ENCODE measurements around the gene ACSBG1.

Gene ACSBG1

GRCh38 chr15:78223396-78224022 is 10.9 kb downstream of the ACSBG1 start:
- DNase-seq (ENCODE audit: low read depth in 2 of 3, low spot score in 1 of 3): no peak

GRCh38 chr15:78222745-78223395 is 11.5 kb downstream of the ACSBG1 start:
- DNase-seq (ENCODE audit: low read depth in 2 of 3, low spot score in 1 of 3): no peak

- DNase-seq (ENCODE audit: low read depth in 2 of 3, low spot score in 1 of 3): no peak
Observed at GRCh38 chr15:78220713-78221112, 13.7 kb downstream of the ACSBG1 start.

- no peak for DNase-seq (ENCODE audit: low read depth in 2 of 3, low spot score in 1 of 3)
Observed at GRCh38 chr15:78216276-78217104, 17.9 kb downstream of the ACSBG1 start.

GRCh38 chr15:78213956-78214355 is 20.4 kb downstream of the ACSBG1 start:
- no peak for DNase-seq (ENCODE audit: low read depth in 2 of 3, low spot score in 1 of 3)

GRCh38 chr15:78213425-78213750 is 21.0 kb downstream of the ACSBG1 start:
- DNase-seq (ENCODE audit: low read depth in 2 of 3, low spot score in 1 of 3): no peak

- DNase-seq (ENCODE audit: low read depth in 2 of 3, low spot score in 1 of 3): no peak
Observed at GRCh38 chr15:78212546-78213424, 21.6 kb downstream of the ACSBG1 start.

- DNase-seq (ENCODE audit: low read depth in 2 of 3, low spot score in 1 of 3): no peak
Observed at GRCh38 chr15:78212008-78212407, 22.4 kb downstream of the ACSBG1 start.

- no peak for DNase-seq (ENCODE audit: low read depth in 2 of 3, low spot score in 1 of 3)
Observed at GRCh38 chr15:78211189-78211921, 23.0 kb downstream of the ACSBG1 start.

GRCh38 chr15:78210349-78210717 is 24.0 kb downstream of the ACSBG1 start:
- no peak for DNase-seq (ENCODE audit: low read depth in 2 of 3, low spot score in 1 of 3)

- DNase-seq (ENCODE audit: low read depth in 2 of 3, low spot score in 1 of 3): no peak
Observed at GRCh38 chr15:78209646-78210348, 24.6 kb downstream of the ACSBG1 start.

GRCh38 chr15:78208887-78209645 is 25.3 kb downstream of the ACSBG1 start:
- DNase-seq (ENCODE audit: low read depth in 2 of 3, low spot score in 1 of 3): no peak

- DNase-seq (ENCODE audit: low read depth in 2 of 3, low spot score in 1 of 3): no peak
Observed at GRCh38 chr15:78208341-78208844, 26.0 kb downstream of the ACSBG1 start.

GRCh38 chr15:78207641-78208340 is 26.6 kb downstream of the ACSBG1 start:
- DNase-seq (ENCODE audit: low read depth in 2 of 3, low spot score in 1 of 3): no peak

GRCh38 chr15:78207110-78207458 is 27.3 kb downstream of the ACSBG1 start:
- no peak for DNase-seq (ENCODE audit: low read depth in 2 of 3, low spot score in 1 of 3)

- no peak for DNase-seq (ENCODE audit: low read depth in 2 of 3, low spot score in 1 of 3)
Observed at GRCh38 chr15:78206326-78207109, 27.8 kb downstream of the ACSBG1 start.

GRCh38 chr15:78205856-78206255 is 28.5 kb downstream of the ACSBG1 start:
- no peak for DNase-seq (ENCODE audit: low read depth in 2 of 3, low spot score in 1 of 3)

- DNase-seq (ENCODE audit: low read depth in 2 of 3, low spot score in 1 of 3): no peak
Observed at GRCh38 chr15:78205337-78205736, 29.0 kb downstream of the ACSBG1 start.

Data from stimulated activated CD4-positive, alpha-beta T cell treated with anti-CD3 and anti-CD28 coated beads, Interleukin-12 subunit alpha, Interleukin-12 subunit beta, amount 100 ng/mL, for 48 hours (primary cell).